Left ventricle myocardium superior (tissue), 1 donor: ENCODE results near the gene GNS. TPM values are rescaled to one million over a fixed set of nuclear protein-coding genes. Genes with fewer than 3 reads are reported as not detected.
"Not testable (repeated sequence)": the region's sequence is repeated elsewhere in the genome, so short reads cannot be mapped to it uniquely, and the experiment has no call there.

Experiments
- ATAC-seq: fragments of 200-7000 bp; cut with Tn5 transposase; one replicate; pipeline ENCODE4 v1.9.1; 2020; ENCODE audit warnings: mild to moderate bottlenecking, moderate library complexity
- DNase-seq: peaks from one replicate; pipeline ENCODE4 v3.0.0-alpha.2; 2020
- intact Hi-C: fragments of 100-400 bp; cut with micrococcal nuclease; formaldehyde crosslinking; loops from one replicate; pipeline ENCODE4 v1.11.0; 2022
- total RNA-seq: library from RNA; stranded (reverse); fragmentation: NEBNext Ultra II Directional; extraction: Animal tissue kit (Norgen Biotek cat#: 25700); gene quantifications from one replicate; pipeline ENCODE4 v1.2.1, GENCODE V29; 2021
- donor health status: DM: no; HTN: yes; CAD: no; lungs with severe emphysema.

Gene GNS
- total RNA-seq, 1 donor from 2014 or later = 120 TPM

DNA sequence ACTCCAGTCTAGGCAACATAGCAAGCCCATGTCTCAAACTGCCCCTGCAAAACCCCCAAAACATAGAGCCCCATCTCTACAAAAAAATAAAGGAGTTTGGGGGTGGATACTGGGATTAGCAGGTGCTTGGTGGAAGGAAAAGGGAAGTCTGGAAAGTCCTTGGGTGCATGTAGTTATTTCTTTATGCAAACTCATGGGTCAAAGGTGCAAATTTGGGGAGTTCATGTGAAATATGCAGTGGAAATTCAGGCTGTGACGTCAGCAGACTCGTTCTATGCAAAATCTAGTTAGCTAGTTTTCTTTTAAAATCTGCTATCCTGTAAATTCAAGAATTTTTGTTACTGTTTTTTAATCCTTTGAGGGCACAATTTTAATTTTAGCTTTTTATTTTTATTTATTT is 51.3 kb downstream of the GNS start:
- DNase-seq = no peak
- intact Hi-C loops = no loop called here
- ATAC-seq = no peak

DNA sequence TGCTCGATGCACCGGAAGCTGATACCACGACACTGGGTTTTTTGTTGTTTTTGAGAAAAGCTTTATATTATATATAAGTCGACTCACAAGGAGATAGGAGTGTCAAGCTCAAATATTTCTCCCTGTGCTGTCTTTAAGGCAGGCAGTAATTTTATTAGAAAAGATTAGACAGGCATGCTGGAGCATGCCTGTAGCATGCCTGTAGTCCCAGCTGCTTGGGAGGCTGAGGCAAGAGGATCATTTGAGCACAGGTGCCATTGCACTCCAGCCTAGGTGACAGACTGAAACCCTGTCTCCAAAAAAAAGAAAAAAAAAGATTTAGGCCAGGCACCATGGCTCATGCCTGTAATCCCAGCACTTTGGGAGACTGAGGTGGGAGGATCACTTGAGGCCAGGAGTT is 51.8 kb downstream of the GNS start:
- intact Hi-C loops = no loop called here

DNA sequence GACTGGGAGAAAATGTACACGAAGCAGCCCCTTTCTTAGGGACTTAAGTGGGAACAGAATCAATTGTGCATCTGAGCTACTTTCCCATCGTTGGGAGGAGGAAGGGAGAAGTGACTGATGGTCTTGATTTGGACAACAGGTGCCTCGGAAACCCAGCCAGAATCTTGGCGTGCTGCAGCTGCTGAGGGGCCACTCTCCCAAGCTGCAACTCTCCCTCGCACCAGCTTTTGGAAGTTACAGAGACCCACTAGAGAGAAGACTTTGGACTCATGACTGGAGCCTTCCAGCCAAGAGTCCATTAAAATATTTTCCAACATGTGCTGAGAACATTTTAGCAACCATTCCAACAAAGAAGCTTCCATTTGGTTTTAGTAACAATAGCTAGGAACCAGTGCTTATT is 52.3 kb downstream of the GNS start:
- DNase-seq (no peak), ATAC-seq (no peak)
- intact Hi-C loops = no loop called here

More for the DNA sequence above, 51.8 kb downstream of the GNS start:
- no peak for ATAC-seq
- DNase-seq = no peak

DNA sequence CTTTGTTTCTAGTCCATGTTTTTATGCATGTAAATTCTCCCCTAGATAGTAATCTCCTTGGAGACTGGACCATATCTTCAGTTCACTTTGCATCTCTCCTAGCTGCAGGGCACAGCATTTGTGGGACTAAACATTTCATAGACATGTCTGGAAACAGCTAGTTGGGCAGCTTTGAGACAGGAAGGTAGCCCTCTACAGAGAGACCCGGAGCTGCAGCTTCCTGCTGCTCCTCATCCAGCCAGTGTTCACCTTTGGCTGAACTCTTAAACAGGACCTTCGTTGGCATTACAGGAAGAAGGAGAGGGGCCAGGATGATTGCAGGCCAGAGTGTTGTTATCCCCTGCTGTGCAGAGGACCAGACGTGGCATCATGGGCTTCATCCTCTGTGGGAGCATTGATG is 52.9 kb downstream of the GNS start:
- DNase-seq (no peak), ATAC-seq (peak; percentile 38)
- intact Hi-C loops = no loop called here

DNA sequence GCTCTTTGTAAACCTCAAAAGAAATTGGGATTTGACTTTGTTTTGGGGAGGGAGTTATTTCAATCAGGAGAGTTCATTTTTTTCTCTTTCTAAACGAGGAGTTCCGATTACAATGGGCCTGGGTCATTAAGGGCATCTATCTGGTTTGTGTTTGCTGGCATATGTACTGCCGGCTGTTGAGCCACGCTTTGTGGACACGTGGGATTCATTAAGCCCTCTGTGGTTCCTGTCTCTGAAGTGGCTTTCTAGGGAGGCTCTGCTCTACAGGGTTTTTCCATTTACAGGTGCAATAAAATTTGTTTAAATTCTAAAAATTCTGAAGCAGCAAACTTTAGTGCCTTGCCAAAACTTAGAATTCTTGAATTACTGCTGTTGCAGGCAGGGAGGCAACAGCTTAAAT is 57.9 kb downstream of the GNS start:
- ATAC-seq (no peak), DNase-seq (no peak)
- intact Hi-C loops = no loop called here

DNA sequence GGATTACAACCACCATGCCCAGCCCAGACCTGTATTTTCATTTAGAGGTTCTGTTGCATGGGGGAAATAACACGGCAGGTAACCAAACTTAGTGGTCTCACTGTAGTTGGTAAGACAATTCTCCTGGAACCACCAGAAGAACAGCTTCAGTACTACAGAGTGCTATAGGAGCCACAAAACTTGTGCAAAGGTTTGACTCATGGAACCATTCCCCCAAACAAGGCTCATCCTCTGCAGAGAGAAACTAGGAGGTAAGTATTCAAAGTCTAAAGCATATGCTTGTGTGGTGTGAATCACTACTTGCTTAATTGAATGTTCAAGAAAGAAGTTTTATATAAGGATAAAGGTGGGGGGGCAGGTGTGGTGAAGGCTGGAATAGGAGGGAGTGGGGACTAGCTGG is 58.7 kb downstream of the GNS start:
- no peak for DNase-seq
- intact Hi-C loops = no loop called here
- ATAC-seq = no peak

DNA sequence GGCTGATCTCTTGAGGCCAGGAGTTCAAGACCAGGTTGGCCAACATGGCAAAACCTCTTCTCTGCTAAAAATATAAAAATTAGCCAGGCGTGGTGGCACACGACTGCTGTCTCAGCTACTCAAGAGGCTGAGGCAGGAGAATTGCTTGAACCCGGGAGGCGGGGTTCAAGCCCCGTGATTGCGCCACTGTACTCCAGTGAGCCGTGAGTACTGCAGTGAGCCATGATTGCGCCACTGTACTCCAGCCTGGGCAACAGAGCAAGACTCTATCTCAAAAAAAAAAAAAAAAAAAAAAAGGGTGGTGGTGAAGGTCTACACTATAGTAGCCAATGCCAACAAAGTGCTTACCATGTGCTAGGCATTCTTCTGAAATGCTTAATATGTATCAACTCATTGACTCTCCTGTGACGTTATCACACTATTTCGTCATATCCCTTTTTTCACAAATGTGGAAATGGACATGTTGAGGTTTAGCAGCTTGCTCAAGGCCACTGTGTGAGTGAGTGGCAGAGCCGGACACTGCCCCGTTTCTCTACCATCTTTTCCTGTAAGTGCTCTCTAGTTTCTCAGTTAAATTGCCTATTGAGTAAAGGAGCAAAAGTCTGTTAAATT is 59.6 kb downstream of the GNS start:
- no peak for ATAC-seq
- intact Hi-C loops = loop anchor here (5.0 kb wide), 1 partner anchor 152 kb away; no protein-coding TSS in a partner anchor
- no peak for DNase-seq

DNA sequence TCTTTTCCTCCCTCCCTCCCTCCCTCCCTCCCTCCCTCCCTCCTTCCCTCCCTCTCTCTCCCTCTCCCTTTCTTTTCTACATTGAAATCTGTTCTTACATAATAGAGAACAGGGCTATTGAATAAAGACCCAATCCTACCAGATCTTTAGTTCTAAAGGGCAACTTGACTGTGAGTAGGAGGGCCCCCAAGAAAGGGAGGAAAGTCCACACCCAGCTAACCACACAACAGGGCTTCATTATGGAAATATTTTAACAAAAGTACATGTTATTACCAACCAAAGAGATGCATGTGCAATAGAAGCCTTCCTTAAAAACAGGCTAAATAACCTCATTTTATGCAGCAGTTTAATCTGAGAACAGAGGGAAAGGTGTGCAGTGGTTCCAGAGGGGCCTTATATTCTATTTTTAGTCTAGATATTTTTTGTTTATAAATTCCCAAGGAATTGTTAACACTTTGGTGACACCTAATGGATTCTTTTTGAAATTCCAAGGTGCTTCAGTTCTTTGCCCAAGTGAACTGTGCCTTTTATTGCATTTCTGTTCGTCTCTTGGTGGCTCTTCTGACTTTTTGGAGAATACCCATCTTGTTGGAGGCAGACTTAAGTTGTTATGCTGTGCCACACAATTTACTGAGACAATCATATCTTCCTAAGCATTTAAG is 63.0 kb downstream of the GNS start:
- intact Hi-C loops = loop anchor here (5.0 kb wide), 1 partner anchor 149 kb away; no protein-coding TSS in a partner anchor
- ATAC-seq (peak; percentile 13), DNase-seq (no peak)

DNA sequence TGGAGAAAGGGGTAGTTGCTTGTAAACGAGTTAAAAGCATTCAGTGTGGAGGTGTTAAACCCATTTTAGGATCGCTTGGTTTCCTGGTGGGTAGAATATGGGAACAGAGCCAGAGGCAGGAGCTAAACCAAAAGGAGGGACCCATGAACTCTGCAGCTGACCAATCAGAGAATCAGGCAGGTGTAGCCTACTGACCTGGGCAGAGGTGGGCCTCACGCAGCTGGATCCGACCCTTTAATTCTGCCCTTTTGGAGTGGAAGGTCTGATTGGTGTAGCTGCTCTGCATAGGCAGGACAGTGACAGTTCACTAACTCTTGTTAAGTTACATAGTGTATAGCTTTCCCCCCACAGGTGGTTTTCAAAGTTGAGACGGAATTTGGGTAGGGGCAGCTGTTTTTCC is 63.7 kb downstream of the GNS start:
- DNase-seq (no peak), ATAC-seq (no peak)
- intact Hi-C loops = loop anchor here (5.0 kb wide), 1 partner anchor 148 kb away; no protein-coding TSS in a partner anchor

DNA sequence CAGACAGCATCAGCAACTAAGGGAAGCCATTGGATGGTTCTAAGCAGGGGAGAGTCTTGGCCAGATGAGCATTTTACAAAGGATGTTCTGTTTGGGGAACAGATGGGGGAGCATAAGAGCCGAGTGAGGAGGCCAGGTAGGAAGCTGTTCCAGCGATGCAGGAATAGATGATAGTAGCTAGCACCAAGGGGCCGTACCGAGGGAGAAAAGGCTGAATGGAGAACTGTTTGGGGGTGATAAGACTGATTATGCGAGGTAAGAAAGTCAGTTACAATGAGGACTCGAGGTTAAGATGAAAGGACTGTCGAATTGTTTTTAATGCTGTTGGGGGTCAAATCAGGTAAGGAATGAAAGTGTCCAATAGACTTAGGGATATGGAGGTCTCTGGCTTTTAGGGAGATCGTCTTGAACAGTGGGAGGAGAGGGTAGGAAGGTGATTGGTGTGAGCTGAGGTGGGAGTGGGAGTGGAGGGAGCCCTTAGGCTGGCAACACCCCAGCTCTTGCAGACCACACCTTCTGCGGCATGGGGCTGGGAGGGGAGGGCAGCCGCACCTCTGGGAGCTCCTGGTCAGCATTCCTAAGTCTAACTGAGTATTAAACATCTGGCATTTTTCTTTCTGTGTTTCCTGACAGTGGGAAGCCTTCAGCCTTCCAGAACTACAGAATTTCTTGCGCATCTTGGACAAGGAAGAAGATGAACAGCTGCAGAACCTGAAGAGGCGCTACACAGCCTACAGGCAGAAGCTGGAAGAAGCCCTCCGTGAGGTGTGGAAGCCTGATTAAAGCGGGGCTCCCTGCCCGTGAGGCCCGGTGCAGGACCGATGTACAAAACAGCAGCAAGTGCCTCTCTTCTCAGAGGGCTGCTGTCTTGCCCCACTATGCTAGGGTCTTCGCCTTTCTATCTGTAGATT is 64.8 kb downstream of the GNS start:
- intact Hi-C loops = loop anchor here (5.0 kb wide), 1 partner anchor 147 kb away; no protein-coding TSS in a partner anchor
- peak; percentile 18 for ATAC-seq
- DNase-seq = no peak

DNA sequence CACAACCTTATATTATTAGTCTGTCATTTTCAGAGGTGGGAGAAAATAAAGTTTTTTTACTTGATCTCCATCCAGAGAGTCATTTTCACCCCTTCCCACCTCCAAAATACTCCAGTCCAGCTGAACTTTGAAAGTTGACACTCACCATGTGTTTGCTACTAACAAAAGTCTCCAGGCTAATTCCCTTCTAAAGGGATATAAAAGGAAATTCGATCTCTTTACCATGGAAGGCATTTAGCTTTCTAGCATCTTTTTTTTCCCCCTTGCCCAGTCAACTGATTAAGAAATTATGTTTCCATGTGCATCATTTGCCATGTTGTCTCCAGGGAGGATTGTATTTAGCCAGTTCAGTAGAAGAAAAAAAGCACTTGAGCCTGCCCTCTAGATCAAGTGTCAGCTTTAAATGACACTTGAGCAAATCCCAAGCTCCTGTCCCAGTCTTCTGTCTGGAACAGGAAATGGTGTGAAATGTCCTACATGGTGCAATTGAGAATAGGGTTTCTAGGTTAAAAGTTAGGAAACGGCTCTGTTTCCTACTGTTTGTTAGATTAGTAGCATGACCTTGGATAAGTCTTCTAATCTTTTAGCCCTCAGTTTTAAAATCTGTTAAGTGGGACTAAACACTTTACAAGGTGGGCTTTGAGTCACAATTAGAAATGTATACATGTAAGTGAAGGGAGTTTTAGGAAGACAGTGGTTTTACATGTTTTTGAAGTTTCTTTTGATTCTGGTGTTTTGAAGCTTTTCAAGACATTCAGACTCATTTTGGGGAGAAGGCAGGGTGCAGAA is 67.2 kb downstream of the GNS start:
- no peak for ATAC-seq
- intact Hi-C loops = no loop called here
- no peak for DNase-seq

DNA sequence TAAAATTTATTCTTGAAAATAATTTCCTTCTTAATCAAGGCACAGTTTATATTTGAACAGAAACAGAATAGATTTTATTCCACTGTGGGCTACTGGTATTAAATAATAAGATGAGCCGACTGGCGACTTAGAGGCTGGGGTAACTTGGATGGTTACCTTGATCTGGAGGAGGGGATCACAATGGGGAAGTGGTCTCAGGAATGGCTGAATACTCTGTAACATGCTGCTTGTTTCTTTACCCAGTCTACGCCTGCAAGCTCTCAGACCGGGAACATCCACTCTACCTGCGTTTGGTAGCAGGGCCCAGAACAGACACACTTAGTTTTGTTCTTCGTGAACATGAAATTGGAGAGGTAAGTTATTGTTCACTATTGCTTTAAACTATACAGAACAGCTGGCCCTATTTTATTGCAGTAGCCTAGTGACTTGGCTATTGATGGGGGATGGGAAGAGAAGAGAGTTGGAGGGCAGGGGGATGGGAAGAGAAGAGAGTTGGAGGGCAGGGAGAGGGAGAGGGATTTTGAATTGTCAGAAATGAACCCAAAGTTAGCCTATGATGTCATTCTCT is 67.9 kb downstream of the GNS start:
- DNase-seq = no peak
- intact Hi-C loops = no loop called here
- no peak for ATAC-seq

DNA sequence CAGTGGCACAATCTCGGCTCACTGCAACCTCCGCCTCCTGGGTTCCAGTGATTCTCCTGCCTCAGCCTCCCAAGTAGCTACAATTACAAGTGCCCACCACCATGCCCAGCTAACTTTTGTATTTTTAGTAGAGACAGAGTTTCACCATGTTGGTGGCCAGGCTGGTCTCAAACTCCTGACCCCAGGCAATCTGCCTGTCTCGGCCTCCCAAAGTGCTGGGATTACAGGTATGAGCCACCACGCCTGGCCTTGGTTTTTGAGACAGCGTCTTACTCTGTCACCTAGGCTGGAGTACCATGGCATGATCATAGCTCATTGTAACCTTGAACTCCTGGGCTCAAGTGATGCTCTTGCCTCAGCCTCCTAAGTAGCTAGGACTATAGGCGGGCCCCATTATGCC is 69.0 kb downstream of the GNS start:
- ATAC-seq, DNase-seq, intact Hi-C loops: not testable (repeated sequence)

DNA sequence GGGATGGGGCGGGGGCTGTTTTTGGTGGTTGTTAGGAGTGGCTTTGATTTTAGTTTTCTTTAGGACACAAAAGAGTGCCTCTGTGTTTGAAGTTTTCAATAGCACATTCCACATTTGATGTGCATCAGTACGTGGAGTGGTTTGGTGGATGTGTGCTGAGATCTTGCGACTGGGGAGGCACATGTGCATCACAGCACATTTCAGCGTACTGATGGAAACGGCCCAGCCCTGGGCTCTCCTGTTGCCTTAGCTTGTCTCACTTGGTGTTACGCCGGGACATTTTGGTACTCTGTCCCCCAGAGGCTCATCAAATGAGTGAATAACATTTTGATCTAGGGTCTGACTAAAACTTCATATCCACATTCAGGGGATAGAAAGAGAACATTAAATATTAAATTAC is 70.5 kb downstream of the GNS start:
- ATAC-seq (peak; percentile 35), DNase-seq (no peak)
- intact Hi-C loops = no loop called here

DNA sequence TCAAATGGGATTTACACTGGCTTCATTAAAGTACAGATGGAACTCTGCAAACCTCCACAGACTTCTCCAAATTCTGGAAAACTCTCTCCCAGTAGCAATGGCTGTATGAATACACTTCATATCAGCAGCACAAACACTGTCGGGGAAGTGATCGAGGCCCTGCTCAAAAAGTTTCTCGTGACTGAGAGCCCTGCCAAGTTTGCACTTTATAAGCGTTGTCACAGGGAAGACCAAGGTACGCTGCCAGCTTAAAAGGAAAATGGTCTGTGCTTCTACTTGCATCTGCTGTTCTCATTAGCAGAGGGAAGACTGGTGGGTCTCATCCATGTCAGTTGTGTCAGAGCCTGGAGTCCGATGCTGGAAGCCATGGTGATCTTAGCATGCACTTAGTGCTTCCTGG is 71.0 kb downstream of the GNS start:
- intact Hi-C loops = no loop called here
- ATAC-seq = peak; percentile 42
- no peak for DNase-seq

DNA sequence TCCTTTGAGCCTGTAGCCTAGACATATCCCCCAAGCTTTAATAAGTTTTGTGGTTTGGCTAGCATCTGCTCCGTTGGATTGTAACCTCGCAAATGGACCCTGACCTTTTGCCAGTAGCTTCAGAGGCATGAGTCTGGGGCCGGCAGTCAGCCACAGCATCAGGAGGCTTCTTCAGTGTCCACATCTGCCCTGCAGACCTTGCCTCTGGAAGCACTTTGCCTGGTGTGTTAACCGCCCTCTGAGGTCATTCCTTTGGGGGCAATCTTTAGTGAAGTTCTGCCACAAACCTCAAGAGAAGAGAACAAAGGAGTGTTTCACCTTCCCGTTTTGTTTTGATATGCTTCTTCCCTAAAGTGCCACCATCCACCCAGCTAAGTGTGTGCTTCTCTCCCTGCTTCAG is 71.4 kb downstream of the GNS start:
- DNase-seq (no peak), ATAC-seq (peak; percentile 27)
- intact Hi-C loops = no loop called here

DNA sequence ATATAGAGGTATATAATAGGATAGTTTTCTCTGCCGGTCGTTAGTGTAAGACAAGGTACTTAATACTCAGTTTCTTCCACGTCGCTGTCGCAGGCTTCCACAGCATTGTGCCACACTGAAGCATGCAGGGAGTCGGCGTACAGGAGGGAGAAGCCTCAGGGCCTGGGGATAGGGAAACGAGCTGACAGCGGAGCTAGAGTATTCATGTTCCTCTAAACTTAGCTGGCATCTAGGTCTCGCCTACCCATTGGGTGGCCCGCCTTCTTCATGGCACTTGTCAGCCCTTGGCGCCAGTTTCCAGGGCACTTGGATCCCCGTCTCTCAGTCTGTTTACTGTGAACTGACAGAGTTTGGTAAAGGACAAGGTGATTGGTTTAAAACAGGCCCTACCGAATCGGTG is 73.6 kb downstream of the GNS start:
- DNase-seq (no peak), ATAC-seq (no peak)
- intact Hi-C loops = no loop called here

DNA sequence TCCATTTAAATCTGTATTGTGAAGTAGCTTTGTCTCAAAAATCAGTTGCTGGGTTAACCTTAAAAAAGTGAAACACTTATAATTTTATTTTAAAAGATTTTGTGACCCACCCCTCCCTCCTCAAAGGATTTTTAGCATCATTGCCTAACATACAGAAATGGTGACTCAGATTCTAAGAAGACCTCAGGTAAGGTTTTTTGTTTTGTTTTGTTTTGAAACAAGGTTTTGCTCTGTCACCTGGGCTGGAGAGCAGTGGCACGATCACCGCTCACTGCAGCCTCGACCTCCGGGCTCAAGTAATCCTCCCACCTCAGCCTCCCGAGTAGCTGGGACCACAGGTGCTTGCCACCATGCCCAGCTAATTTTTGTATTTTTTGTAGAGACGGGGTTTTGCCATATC is 74.2 kb downstream of the GNS start:
- intact Hi-C loops = no loop called here
- no peak for DNase-seq
- ATAC-seq = no peak
